Retinal pigment epithelial cell (primary cell): Measurements from ENCODE around the gene EFNA5.
A peak's percentile ranks its signal among the peaks of the same experiment; 100 is the strongest.

ENCODE experiments used
- DNase-seq: peaks from one replicate; pipeline ENCODE4 v3.0.0-alpha.2; 2010; ENCODE audit warnings: low read depth
- H3K4me3 ChIP-seq: 2 replicates; pipeline ENCODE4 v1.5.1; 2011; ENCODE audit warnings: mild to moderate bottlenecking, low read length, control low read depth, moderate library complexity
- TF ChIP-seq, protein P1 (sequence below): conservative IDR thresholded peaks from 2 replicates; pipeline ENCODE4 v1.5.1; 2011; ENCODE audit warnings: low read depth, low read length, control low read depth, inconsistent platforms

The EFNA5 gene

DNA sequence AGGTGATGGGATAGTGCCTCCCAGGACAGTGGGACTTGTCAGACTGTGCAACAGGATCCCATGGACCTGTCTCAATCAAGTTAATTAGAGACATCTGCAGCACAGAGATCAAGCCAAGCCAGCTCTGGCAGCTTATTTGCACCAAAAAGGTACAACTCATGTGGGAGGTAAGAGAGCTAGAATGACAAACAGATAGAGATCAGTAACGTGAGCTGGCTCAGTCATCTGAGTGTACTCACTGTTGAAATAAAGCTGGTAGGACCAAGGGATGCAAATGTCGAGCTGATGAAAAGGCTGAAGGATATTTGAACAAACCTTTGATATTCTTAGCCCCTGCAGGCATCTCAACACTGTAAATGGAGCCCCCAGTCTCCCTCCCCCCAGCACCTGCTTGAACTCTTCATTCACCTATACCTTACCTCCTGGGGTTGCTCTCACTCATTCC is 198.1 kb downstream of the EFNA5 start:
- no peak overlapping the region for H3K4me3 ChIP-seq
- no peak for DNase-seq
- TF ChIP-seq, protein P1, sequence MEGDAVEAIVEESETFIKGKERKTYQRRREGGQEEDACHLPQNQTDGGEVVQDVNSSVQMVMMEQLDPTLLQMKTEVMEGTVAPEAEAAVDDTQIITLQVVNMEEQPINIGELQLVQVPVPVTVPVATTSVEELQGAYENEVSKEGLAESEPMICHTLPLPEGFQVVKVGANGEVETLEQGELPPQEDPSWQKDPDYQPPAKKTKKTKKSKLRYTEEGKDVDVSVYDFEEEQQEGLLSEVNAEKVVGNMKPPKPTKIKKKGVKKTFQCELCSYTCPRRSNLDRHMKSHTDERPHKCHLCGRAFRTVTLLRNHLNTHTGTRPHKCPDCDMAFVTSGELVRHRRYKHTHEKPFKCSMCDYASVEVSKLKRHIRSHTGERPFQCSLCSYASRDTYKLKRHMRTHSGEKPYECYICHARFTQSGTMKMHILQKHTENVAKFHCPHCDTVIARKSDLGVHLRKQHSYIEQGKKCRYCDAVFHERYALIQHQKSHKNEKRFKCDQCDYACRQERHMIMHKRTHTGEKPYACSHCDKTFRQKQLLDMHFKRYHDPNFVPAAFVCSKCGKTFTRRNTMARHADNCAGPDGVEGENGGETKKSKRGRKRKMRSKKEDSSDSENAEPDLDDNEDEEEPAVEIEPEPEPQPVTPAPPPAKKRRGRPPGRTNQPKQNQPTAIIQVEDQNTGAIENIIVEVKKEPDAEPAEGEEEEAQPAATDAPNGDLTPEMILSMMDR, result no peak

DNA sequence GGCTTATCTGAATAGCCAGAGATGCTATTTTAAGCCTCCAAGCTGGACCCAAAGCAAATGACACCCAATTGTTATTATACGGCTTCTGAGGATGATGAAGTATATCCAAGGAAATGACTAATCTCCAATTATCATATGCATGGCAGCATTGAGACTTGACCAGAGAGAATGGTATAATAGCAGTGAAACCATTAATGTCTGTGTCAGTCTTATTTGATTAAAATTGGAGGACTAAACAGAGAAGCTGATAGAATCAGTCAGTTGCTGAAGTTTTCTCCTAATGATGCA is 200.5 kb downstream of the EFNA5 start:
- DNase-seq, result no peak
- TF ChIP-seq, protein P1, result no peak
- H3K4me3 ChIP-seq, result no peak overlapping the region

DNA sequence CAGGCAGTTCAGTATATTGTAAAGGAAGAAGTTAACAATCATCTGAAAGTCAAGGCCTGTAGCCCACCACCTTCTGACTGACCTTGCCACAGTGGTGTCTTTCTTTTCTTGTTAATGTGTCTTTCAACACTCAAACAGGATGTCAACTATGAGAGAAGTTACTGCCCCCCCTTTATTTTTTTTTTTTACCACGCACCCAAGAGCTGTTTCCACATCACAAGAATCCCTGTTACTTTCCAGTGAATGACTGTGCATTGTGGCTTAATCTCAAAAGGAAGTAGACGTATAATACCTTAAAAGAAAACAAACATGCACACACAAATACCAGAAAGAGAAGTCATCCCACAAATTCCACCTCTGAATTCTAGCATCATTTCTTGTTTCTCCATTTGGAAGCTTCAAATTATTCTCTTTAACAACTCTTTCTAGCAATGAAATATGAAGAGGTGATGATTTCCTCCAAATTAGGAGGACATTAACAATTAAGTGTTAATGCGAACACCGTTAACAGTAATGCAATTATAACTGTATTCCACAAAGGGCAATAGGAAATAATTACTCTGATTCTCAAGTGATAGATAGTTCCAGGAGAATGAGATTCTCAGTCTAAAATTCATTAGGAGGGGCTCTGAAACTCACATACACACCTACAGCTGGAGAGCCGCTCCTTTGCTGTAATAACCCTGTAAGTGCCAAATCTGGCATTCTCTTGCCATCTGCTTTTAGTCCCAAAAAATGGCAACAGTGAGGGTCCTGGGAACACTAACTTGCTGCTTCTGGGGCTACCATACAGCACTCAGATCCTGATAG is 201.0 kb downstream of the EFNA5 start:
- DNase-seq, result peak; percentile 91
- no peak overlapping the region for H3K4me3 ChIP-seq
- TF ChIP-seq, protein P1, result no peak

DNA sequence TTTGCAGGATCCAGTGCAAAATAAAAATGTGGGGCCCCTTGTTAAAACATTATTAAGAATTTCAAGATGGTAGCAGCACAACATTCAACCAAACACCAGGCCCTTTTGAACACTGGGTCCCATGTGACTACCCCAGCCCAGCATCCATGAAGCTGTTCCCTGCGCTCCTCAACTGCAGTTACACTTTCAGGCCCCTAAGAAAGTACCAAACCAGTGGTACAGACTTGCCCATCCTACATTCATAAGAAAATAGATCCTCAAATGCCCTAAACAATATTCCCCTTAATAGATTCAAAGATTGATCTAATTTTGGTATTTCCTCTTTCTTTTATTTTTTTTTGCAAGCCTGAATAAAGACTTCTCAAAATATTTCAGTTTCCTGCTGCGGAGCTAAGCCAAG is 201.7 kb downstream of the EFNA5 start:
- TF ChIP-seq, protein P1, result no peak
- no peak overlapping the region for H3K4me3 ChIP-seq
- DNase-seq, result no peak

DNA sequence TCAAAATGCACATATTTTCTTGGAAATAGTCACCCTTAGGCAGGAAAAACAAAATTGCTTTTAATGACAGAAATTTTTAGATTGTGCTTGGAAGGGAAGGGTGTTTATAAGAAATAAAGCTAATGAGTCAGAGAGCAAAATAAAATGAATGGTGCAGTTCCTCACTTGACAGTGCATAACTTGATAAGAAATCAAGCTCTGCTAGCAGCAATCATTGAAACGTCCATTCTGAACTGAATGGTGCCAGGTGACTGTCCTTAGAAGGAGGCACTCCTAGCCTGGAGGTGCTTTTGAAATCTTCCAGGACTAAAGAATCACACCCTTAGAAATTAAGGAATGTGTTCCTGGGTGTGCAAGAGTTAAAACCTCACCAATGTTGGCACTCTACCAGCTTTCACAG is 202.5 kb downstream of the EFNA5 start:
- no peak for DNase-seq
- TF ChIP-seq, protein P1, result no peak
- no peak overlapping the region for H3K4me3 ChIP-seq

DNA sequence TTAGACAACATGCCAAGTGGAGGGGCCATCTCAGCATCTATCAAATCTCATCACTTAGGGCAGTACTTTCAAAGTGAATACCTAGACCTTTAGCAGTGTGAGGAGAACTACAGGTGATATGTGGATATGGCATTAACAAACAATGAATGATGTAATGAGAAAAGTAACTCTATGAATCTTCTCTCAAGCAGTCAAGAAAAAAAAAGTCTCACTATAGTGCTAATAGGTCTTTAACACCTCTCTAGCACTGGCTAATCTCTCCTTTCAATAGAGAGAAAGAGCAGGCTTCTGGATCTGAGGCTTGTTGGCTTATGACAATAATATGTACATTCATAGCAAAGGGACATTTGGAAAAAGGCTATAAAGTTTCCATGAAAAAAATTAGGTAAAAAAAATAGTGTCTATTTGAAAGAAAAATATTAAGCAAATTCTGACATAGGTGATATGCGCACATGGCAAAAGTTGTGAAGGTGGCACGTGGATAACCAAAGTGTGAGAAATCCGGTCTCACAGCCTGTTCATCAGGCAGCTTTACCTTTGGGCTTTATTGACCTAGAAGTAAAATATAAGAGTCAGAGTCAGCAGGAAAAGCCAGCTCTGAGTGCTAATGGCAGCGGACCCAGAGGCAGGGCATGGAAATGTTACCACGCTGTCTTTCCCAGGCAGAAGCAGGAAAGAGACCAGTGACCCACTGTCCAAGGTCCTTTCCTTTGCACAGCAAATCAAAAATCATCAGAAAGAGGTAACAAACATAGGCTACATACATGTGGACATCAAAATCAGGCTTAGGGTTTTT is 203.4 kb downstream of the EFNA5 start:
- no peak overlapping the region for H3K4me3 ChIP-seq
- TF ChIP-seq, protein P1, result no peak
- no peak for DNase-seq

DNA sequence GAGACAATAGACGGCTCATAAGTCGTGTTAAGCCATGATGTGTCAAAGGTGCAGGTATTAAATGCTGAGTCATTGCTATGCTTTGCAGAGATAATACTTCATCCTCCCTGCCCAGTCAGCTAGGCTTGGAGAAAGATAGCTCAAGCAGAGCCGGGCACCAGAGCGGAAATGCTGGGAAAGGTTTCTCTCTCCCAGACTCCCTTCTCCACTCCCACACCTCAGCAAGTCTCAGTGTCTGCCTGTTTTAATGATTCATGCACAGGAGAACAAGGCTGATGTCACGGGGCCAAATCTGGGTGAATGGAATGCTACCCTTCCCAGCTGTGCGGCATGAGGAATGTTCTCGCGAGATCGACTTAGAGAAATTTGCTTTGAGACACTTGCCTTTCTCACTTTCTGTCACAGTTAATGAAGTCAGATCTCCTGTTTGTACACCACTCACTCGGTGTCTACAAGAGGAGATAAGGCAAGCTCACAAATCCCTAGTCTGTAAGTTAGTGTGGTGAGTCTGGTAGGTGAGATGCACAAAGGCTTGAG is 204.4 kb downstream of the EFNA5 start:
- H3K4me3 ChIP-seq, result no peak overlapping the region
- TF ChIP-seq, protein P1, result no peak
- peak; percentile 92 for DNase-seq
